Cardiac fibroblast (primary cell): ENCODE results near the gene ARFIP1.

ENCODE experiments used
- DNase-seq, 2 donors: peaks; one replicate each; pipeline versions ENCODE4 v3.0.0 to v3.0.0-alpha.2; 2010; ENCODE audit warnings: low read depth in 2 of 2
- H3K4me3 ChIP-seq, 2 donors: replicated peaks in 1 of 2; 1 replicate in 1 of 2; 2 replicates in 1 of 2; pipeline ENCODE4 v1.5.1; 2011; ENCODE audit warnings: low read depth in 2 of 2, low read length in 2 of 2, mild to moderate bottlenecking in 2 of 2, moderate library complexity in 1 of 2
- CTCF ChIP-seq: IDR thresholded peaks from one replicate; pipeline ENCODE4 v1.5.1; 2011; ENCODE audit warnings: low read depth, mild to moderate bottlenecking, low read length, inconsistent platforms

The ARFIP1 gene

GRCh38 chr4:152785639-152786615 is 6.2 kb downstream of the ARFIP1 start:
- no peak for DNase-seq
- TF ChIP-seq CTCF, result no peak
- H3K4me3 ChIP-seq, result no peak overlapping the region

- DNase-seq, result no peak
- no peak for TF ChIP-seq CTCF
- H3K4me3 ChIP-seq, result no peak overlapping the region
Measured at GRCh38 chr4:152786627-152787026, 6.9 kb downstream of the ARFIP1 start.

- no peak overlapping the region for H3K4me3 ChIP-seq
- TF ChIP-seq CTCF, result no peak
- DNase-seq, result no peak
Measured at GRCh38 chr4:152795891-152796290, 16.1 kb downstream of the ARFIP1 start.

GRCh38 chr4:152803541-152803940 is 23.8 kb downstream of the ARFIP1 start:
- no peak overlapping the region for H3K4me3 ChIP-seq
- no peak for TF ChIP-seq CTCF
- DNase-seq, result no peak

GRCh38 chr4:152805071-152805650 is 25.4 kb downstream of the ARFIP1 start:
- no peak overlapping the region for H3K4me3 ChIP-seq
- DNase-seq, result no peak
- no peak for TF ChIP-seq CTCF

- no peak for TF ChIP-seq CTCF
- no peak overlapping the region for H3K4me3 ChIP-seq
- DNase-seq, result no peak
Measured at GRCh38 chr4:152805818-152806217, 26.1 kb downstream of the ARFIP1 start.
